8988T (cell line): ENCODE data around the gene CDC25C.
"Not testable (repeated sequence)": the region's sequence is repeated elsewhere in the genome, so short reads cannot be mapped to it uniquely, and the experiment has no call there.

Source experiments
- DNase-seq: peaks from one replicate; pipeline ENCODE4 v3.0.0; 2011

CDC25C gene

DNA sequence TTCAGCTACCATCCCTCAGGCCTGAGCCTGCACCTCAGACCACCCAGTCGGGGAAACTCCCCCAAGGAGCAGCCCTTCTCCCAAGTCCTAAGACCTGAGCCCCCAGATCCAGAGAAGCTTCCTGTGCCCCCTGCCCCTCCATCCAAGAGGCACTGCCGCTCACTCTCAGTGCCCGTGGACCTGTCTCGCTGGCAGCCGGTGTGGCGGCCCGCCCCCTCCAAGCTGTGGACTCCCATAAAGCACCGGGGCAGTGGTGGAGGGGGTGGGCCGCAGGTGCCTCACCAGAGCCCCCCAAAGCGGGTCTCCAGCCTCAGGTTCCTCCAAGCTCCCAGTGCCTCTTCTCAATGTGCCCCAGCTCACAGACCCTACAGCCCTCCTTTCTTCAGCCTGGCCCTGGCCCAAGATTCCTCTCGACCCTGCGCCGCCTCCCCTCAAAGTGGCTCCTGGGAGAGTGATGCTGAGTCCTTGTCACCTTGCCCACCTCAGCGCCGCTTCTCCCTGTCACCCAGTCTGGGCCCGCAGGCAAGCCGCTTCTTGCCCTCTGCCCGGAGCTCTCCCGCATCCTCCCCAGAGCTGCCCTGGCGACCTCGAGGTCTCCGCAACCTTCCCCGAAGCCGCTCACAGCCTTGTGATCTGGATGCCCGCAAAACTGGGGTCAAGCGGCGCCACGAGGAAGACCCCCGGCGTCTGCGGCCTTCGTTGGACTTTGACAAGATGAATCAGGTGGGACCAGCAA lies 13.5 kb upstream of the CDC25C start:
- no peak for DNase-seq

GRCh38 chr5:138340008-138340407 lies 8.4 kb upstream of the CDC25C start:
- DNase-seq, result no peak

- DNase-seq, result no peak
Measured at GRCh38 chr5:138339464-138339863, 7.9 kb upstream of the CDC25C start.

- DNase-seq, result no peak
Measured at GRCh38 chr5:138339091-138339456, 7.5 kb upstream of the CDC25C start.

DNA sequence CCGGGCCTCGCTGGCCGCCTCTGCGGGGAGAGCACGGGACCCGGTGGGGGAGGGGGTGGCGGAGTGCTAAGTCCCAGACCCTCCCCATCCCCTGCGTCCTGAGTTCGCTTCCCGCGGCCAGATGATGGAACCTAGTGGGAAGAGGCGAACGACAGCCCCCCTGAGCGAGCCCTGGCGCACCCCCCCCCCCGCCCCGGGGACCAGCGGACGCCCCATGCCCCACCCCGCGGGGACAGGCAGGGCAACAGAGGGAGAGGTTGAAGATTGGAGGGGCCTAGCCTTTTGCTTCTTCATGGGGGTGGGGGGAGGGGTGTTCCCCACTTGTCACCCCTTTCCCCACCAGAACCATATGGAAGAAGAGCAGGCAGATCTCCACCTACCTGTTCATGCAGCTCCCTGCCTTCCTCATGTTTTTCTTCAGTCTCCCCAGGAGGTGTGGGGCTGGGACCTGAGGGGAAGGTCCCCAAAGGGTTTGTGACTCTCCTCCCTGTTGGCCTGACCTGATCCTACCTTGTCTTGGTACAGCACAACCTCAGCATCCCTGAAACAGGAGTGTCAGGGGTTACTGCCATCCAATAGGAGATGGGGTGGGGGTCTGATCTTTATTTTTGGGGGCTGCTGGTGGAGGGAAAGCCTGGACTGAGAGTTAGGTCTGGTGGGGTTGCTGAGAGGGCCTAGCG lies 6.9 kb upstream of the CDC25C start:
- DNase-seq, result no peak

GRCh38 chr5:138337685-138338410 lies 6.2 kb upstream of the CDC25C start, which contains the start of gene FAM53C:
Gene FAM53C (plus strand): TSS chr5:138338266. CDS start chr5:138341336, 3,070 bp downstream.
- DNase-seq, result peak; percentile 73

- peak; percentile 42 for DNase-seq
Measured at GRCh38 chr5:138336952-138337684, 5.5 kb upstream of the CDC25C start.

DNA sequence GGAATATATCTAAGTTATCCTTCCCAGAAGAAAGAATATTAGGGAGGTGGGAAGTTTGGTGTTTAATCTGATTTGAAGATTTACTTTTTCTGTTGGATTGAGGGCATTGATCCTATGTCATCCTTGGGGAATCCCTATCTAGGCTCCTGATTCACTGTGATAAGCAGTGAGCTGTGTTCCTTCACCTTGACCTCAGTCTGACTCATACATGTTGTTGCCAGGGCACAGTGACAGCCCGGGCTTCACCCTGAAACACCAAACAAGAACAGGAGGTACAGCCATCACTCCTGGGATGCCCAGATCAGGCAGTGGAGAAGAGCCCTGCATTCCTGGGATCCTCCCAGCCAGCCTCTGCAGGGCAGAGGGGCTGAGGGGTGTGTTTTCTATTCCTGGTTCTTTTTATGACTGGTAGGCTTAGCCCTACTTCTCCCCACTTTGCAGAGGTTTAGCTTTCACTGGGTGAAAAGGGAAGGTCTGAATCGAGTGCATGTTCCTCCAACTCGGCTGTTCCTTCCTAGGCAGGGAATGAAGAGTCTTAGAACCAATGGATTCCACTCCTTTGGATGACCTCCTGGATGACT lies 3.4 kb upstream of the CDC25C start:
- DNase-seq, result no peak

DNA sequence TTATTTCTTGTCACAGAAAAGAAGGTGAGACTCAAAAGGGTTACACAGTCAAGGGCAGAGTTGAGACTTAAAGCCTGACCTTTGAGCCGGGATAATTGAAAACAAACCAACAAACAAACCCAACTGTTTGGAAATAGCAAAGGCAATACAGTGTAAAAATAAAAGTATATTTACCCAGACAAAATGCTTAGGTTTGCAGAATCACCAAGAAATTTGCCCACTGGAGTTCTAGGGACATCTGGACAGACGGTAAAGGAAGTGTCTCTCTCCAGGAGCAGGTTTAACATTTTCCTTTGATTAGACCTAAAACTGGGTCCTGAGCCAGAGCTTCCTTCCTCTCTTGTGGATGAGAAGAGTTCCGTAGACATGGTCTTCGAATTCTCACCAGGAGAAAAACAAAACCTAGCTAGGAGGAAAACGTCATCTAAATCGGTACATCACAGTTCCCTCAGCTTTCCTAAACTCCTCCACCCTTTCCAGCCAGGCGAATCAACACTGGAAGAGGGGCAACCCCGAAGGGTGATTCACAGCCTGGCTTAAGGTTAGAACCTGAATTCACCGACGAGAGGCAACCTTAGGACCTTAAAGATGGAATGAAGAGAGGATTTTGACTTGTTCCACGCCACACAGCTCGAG lies 673 bp downstream of the CDC25C start:
- no peak for DNase-seq

DNA sequence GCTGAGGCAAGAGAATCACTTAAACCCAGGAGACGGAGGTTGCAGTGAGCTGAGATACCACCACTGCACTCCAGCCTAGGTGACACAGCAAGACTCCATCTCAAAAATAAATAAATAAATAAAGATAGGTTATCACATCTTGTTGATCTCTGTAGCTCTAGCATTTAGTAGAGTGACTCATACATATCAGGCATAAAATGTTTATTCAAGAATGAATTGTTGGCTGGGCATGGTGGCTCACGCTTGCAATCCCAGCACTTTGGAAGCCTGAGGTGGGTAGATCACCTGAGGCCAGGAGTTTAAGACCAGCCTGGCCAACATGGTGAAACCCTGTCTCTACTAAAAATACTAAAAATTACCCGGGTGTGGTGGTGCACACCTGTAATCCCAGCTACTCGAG lies 13.4 kb downstream of the CDC25C start:
- not testable (repeated sequence) for DNase-seq

DNA sequence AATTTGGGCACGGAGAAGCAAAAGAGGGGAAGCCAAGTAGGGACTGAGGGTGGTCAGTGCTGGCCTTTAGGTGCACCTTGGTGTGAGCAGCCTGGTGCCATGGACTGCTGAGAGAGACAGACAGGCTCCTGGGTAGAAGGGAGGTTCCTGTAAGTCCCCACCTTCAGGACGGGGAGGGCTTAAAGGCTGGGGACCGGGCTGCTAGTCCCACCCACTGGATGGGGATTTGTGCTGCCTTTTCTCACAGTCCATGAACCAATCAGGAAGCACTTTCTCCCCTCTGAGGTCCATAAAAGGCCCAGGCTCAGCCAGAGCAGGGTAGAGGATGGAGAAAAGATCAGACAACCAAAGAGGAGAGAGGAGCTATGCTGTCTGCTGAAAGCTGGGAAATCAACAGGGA lies 15.2 kb downstream of the CDC25C start:
- no peak for DNase-seq

- DNase-seq, result no peak
Measured at GRCh38 chr5:138315751-138316278, 15.8 kb downstream of the CDC25C start.

- no peak for DNase-seq
Measured at GRCh38 chr5:138305797-138306196, 25.8 kb downstream of the CDC25C start.

GRCh38 chr5:138303372-138303771 lies 28.2 kb downstream of the CDC25C start:
- DNase-seq, result no peak

DNA sequence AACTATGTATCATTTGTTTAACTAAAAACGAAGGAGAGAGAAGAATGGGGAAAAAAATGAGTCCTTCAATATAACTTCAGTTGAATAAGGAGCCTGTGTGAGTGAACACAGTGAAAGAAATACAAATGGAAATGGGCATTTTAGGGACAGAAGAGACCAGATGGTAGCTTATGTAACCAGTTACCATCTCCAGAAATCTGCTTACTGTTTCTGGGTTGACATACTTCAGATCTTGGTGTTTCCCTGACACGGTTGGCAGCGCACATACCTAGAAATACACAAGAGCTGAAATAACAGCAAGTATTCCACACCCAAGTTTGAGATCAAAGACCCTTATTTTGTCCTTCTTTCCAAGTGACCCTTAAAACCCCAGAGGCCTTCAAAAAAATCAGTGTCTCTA lies 42.3 kb downstream of the CDC25C start:
- no peak for DNase-seq

DNA sequence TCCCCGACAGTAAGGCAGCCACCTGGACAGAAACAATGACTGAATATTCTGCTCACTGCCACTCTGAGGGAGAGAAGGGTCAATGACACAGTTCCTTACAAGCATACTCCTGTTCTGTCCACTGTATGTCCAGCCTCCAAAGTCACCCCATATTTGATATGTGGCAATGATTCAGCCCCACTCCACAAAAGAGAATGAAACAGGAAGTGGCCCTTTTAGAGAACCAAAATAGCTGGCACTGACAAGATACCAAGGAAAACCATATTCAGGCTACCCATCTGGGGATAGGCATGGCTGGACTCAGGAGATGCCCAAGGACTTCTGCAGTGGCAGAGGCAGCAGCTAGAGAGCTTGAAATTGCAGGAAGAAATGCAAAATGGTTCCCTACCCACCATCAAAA lies 44.4 kb downstream of the CDC25C start:
- no peak for DNase-seq

DNA sequence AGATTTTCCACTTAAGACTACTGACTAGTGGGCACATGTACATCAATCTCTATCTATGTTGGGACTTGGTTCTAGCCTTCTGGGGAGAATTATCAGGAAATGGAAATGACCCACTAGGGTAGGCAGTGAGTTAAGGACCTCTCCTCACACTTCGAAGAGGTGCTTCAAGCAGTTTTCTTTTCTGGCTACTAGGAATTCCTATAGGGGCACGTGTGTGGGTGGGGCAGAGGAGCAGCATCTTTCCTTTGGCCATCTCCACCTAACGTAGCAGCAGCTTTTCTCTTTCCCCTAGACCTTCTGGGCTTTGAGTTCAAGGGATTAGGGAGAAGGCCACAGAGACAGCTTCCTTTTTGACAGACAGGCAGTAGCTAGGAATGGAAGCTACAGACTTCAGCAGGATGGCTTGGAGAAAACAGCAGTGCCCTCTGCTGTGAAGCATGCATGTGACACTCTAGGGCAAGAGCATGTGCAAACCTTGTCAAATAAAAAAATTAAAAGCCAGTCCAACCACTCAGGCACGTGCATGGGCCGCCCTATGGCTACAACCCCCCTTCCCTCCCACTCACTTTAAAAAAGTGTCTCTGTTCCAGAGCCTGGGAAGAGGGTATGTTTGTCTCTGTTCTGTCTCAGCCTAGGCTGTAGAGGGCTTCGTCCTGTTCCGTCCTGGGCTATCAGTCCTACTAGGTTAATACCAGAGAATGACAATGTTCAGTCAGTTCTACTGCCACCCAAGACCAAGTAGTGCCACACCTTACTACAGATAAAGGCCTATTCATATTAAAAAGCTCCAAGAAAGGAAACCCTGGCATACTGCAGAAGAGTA lies 48.5 kb downstream of the CDC25C start:
- no peak for DNase-seq

DNA sequence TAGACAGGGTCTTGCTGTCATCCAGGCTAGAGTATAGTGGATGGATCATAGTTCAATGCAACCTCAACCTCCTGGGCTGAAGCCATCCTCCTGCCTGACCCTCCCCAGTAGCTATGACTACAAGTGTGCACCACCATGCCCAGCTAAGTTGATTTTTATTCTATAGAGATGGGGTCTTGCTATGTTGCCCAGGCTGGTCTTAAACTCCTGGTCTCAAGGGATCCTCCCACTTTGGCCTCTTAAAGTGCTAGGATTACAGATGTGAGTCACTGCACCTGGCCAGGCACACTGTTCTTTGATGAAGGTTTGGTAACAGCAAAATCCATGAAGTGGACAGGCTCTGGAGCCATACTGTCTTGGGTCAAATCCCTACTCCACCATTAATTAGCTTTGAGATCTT lies 50.7 kb downstream of the CDC25C start:
- no peak for DNase-seq

DNA sequence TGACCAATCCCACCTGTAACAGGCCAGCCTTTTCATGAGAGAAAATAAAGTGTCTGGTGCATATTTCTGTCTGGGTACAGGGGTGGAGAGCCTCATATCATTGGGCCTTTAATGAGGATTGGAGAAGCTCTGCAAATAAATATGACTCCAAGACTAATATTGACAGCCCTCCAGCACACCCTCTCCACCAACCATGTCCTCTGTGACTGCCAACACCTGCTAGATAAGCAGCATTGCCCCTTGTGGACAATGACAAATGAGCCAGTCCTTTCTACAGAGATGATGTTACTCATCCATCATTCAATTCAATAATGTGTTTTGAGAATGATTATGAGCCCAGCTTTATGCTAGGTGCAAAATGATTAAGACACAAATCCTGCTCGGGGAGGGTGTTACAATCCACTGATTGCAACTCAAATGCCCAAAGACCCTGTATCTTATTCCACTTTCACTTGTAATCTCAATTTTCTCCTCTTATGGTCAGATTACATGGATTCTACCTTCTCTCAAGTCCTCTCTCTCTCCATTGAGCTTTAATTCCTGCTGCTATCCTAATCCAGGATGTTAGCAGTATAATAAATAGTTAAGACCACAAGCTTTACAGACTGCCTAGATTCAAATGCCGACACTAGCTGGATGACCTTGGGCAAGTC lies 55.1 kb downstream of the CDC25C start:
- no peak for DNase-seq

- no peak for DNase-seq
Measured at GRCh38 chr5:138275895-138276294, 55.7 kb downstream of the CDC25C start.

GRCh38 chr5:138275379-138275782 lies 56.2 kb downstream of the CDC25C start:
- no peak for DNase-seq
